Activated CD4-positive, alpha-beta T cell treated with anti-CD3 and anti-CD28 coated beads for 48 hours (primary cell): ENCODE data around the gene DLK1.

Source experiments
- DNase-seq: peaks from one replicate; pipeline ENCODE4 v3.0.0-alpha.2; 2020

Gene DLK1

DNA sequence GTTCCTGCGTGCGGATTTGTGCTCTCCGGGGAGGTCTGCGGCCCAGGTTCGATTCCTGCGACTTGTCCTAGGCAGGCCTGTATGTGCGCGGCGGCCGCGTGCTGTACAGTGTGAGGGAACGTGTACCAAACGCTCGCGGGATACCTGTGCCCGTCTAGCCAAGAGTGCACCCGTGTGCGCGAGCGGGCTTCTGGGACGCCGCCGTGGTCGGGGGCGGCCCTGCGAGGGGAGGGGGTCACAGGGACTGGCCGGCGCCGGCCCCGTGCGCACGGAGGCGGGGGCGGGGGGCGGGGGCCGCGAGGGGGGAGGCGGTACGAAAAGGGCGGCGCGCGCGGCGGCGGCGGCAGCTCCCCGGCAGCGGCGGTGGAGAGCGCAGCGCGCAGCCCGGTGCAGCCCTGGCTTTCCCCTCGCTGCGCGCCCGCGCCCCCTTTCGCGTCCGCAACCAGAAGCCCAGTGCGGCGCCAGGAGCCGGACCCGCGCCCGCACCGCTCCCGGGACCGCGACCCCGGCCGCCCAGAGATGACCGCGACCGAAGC, at the start of gene DLK1:
DLK1 (plus strand) TSS at position 343 of the 536 bp plus-strand sequence; CDS start at position 520, 177 bp downstream.
- DNase-seq = no peak

DNA sequence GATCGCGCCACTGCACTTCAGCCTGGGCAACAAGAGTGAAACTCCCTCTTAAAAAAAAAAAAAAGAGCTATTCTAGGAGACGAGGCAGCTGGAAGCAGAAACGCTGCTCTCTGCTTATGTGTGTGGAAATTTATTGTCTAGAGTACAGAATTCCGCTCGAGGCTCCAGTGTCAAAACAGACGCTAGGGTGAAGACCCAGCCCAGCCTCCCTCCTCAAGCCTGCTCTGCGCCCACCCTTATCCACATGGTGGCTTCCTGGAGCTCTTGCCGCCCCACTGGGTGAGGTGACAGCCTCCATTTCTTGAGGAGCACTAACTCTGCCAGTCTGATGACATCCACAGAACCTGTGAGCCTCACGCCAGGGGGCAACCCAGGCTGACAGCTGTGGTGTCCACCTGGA, 49.5 kb upstream of the DLK1 start:
- DNase-seq = no peak

DNA sequence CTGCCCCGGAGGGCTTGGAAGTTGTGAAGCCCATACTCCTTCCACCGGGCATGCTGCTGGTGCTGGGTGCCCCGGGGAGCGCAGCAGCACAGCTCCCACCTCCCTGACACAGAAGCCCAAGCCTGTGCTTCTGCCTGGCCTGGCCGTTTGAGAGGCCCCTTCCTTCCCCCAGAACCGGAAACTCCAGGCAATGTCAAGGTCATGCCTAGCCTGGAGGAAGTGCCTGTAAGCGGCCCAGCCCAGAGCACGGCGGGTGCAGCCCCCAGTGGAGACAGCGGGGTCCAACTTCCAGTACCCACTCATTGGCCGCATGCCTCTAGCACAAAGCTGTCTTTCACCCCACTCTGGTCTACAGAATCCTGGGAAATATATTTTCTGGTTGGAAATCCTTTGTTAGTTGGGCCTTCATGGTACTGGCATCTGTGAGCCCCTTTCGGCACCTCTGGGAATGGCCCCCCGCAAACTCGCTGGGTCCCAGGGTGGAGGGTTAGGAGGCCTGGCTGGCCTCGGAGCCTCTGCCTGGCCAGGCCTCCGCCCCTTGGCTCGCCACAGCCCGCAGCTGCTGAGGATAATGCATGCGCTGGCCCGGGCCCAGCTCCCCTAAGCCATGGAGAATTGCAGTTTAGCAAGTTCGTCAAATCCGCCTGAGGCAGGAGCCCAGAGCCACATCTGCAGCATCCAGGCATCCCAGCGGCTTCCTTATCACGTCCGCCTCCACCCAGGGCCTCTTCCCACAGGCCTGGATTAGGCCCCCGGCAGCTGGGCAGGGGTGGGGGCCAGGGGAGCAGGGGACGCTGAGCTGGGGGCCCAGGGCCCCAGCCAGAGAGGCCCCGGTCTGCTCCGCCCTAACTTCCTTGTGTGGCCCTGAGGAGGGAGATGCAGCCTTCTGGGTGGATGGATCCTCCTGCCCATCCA, 48.9 kb upstream of the DLK1 start:
- no peak for DNase-seq

DNA sequence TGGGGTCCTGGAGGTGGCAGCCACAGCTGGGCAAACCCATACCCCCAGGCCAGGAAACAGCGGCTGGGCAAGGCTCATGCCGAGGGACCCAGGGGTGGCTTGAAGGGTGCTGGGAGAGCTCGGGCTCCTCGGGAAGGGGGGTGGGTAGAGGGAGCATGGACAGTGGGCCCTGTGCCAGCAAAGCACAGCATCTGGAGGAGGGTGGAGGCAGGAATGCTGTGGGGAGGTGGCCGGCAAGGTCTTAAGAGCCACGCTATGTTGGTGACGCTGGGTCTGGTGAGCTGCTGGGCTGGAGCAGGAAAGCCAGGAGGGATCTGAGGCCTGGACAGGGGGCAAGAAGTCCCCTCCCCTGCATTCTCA, 48.2 kb upstream of the DLK1 start:
- no peak for DNase-seq

GRCh38 chr14:100679153-100679552, 47.5 kb upstream of the DLK1 start:
- no peak for DNase-seq

GRCh38 chr14:100679707-100680438, 46.8 kb upstream of the DLK1 start:
- no peak for DNase-seq

DNA sequence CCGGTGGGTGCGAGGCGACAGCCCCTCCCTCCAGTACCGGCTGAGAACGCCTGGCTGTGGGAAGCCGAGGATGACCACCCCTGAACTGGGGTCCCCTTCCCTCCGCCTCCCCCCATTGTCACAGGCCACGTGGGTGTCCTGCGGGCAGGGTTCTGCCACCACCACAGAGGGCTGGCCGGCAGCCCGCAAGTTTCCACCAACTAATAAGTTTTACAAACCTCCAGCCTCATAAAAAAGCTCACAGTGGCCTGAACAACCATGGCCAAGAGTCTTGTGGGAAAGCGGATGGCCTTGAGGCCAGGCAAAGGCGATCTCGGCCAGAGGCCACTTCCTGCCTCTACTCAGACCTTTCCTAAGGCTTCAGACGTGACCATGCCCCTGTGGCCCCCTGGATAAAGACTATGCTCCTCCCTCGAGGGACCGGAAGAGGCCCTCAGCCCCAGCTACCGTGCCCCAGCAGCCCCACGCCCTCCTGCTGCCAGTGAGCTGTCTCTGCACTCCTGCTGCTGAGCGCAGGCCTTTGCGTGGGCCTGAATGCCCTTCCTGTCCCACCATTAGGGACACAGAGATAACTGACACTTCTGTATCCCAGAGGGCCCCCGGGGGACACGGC, 46.1 kb upstream of the DLK1 start:
- DNase-seq = no peak

- DNase-seq = no peak
Measured at GRCh38 chr14:100681111-100681510, 45.6 kb upstream of the DLK1 start.

GRCh38 chr14:100682749-100683148, 43.9 kb upstream of the DLK1 start:
- DNase-seq = no peak

DNA sequence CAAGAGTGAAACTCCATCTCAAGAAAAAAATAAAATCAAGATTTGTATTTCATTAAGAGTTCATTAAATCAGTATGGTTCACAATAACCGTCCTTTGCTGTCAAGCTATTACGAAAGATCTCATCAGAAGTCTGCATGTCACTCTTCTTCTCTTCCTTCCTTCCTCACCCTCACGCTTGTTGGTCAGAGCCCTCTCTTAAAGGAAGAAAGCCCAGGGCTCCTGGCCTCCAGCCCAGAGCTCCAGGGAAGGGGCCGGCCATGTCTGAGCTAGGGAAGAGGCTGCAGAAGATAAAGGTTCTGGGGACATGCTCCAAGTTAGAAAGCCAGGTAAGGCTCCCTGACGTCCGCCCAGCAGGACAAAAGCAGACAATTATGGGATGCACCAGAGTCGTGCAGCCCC, 43.1 kb upstream of the DLK1 start:
- no peak for DNase-seq

DNA sequence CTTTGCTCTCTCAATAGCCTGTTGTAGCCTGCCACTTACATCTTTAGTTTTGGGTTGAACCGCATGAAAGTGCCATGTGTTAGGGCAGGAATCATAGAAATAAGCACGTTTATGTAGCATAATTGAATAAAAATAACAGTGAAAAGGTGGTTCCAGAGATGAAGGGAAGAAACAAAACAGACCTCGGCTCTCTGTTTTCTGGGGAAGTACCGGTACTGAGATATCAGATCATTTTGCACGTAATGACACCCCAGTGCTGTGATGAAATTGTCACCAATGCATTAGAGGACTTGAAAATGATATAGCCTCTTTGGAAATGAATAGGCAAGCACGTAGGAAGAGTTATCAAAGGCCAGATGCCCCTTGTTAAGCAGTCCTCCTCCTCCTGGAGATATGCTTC, 42.5 kb upstream of the DLK1 start:
- no peak for DNase-seq

DNA sequence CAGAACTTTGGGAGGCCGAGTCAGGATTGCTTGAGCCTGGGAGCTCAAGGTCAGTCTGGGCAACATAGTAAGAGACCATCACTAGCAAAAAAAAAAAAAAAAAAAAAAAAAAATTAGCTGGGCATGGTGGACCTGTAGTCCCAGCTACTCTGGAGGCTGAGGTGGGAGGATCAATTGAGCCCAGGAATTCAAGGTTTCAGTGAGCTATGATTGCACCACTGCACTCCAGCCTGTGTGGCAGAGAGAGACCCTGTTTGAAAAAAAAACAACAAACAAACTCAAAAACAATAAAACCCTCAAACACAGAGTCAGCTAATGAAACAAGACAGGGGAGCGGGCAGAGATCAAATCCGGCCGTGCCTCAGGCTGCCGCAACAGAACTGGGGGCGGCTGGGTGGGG, 41.7 kb upstream of the DLK1 start:
- DNase-seq = no peak

- DNase-seq = no peak
Measured at GRCh38 chr14:100686858-100687257, 39.8 kb upstream of the DLK1 start.

- DNase-seq = no peak
Measured at GRCh38 chr14:100687386-100687785, 39.3 kb upstream of the DLK1 start.

DNA sequence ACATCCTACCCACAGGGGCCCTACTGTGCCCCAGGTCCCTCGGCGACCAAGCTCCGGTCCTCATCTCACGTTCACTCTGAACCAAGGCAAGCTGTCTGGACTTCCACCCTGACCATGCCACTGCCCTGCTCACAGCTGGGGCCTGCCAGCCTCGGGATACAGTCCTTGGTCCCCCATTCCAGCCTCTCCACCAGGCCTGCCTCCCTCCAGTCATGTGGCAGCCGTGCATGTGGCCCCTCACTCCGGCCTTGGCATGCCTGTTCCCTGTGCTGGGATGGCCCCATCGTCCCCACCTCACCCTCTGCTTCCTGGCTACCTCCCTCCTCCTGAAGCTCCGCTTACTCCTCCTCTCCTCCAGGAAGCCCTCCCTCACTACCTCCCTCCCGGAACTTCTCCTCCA, 38.6 kb upstream of the DLK1 start:
- no peak for DNase-seq

- no peak for DNase-seq
Measured at GRCh38 chr14:100688598-100689461, 37.9 kb upstream of the DLK1 start.

GRCh38 chr14:100690672-100691071, 36.0 kb upstream of the DLK1 start:
- DNase-seq = no peak

GRCh38 chr14:100691395-100692056, 35.2 kb upstream of the DLK1 start:
- no peak for DNase-seq

- DNase-seq = no peak
Measured at GRCh38 chr14:100692256-100692655, 34.4 kb upstream of the DLK1 start.

GRCh38 chr14:100692859-100693558, 33.7 kb upstream of the DLK1 start:
- no peak for DNase-seq

- no peak for DNase-seq
Measured at GRCh38 chr14:100693877-100694578, 32.7 kb upstream of the DLK1 start.
